H1 (cell line): ENCODE results near the gene OGFOD2. TPM values are rescaled to one million over a fixed set of nuclear protein-coding genes. Genes with fewer than 3 reads are reported as not detected.

Experiments used
- BCL11A ChIP-seq, 2 experiments: IDR thresholded peaks; one replicate each; pipeline ENCODE4 v1.6.1; 2011; ENCODE audit warnings: low read depth in 2 of 2, low read length in 2 of 2, mild to moderate bottlenecking in 2 of 2
- JUND ChIP-seq: IDR thresholded peaks from 2 replicates; pipeline ENCODE4 v1.6.1; 2011; ENCODE audit warnings: mild to moderate bottlenecking, improper control_type of control experiment, low read length
- POLR2A ChIP-seq, 2 experiments: IDR thresholded peaks; 1 replicate in 1 of 2; 2 replicates in 1 of 2; pipeline ENCODE4 v1.6.1; 2011; ENCODE audit warnings: low read depth in 2 of 2, low read length in 2 of 2, mild to moderate bottlenecking in 2 of 2; ENCODE audit errors: control extremely low read depth in 1 of 2
- SAP30 ChIP-seq: fragments of 300-600 bp; sonication (generic); IDR thresholded peaks from 2 replicates; pipeline ENCODE4 v1.7.1; 2012; ENCODE audit warnings: low read length, moderate library complexity, mild to moderate bottlenecking, inconsistent platforms; ENCODE audit not compliant: insufficient read depth, insufficient replicate concordance
- polyA plus RNA-seq, 7 experiments: library from polyadenylated mRNA; depleted of rRNA in 3 of 7; stranded (reverse) in 5 of 7; unstranded in 2 of 7; fragments of >200 nt in 5 of 7; fragments of 200-250 nt in 2 of 7; gene quantifications; 1 replicate in 5 of 7; 2 replicates in 1 of 7; 4 replicates in 1 of 7; pipeline versions ENCODE4 v1.2.1 to v1.2.3, GENCODE V29; 2011 to 2013; ENCODE audit warnings: missing spikeins in 2 of 7, mixed read lengths in 2 of 7
- total RNA-seq: library from RNA; stranded (reverse); fragmentation: NEBNext Ultra II Directional; extraction: Animal tissue kit (Norgen Biotek cat#: 25700); gene quantifications from 2 replicates; pipeline ENCODE4 v1.2.1, GENCODE V29; 2021
- TF ChIP-seq, protein P1 (sequence below): fragments of 300-600 bp; sonication (generic); IDR thresholded peaks from 2 replicates; pipeline ENCODE4 v1.7.1; 2012; ENCODE audit warnings: low read length, moderate library complexity, mild to moderate bottlenecking, inconsistent platforms; ENCODE audit not compliant: insufficient replicate concordance
- TF ChIP-seq, protein P2 (sequence below): IDR thresholded peaks from 2 replicates; pipeline ENCODE4 v1.6.1; 2012; ENCODE audit warnings: low read length, inconsistent platforms
- TF ChIP-seq, protein P3 (sequence below): IDR thresholded peaks from 2 replicates; pipeline ENCODE4 v1.6.1; 2012; ENCODE audit warnings: inconsistent platforms

Gene OGFOD2
- total and polyA plus RNA-seq, 2 of the 8 experiments (the other 6 are each of a cell fraction or from before 2014, with no cell fraction given) = 17.3 to 20.3 TPM

DNA sequence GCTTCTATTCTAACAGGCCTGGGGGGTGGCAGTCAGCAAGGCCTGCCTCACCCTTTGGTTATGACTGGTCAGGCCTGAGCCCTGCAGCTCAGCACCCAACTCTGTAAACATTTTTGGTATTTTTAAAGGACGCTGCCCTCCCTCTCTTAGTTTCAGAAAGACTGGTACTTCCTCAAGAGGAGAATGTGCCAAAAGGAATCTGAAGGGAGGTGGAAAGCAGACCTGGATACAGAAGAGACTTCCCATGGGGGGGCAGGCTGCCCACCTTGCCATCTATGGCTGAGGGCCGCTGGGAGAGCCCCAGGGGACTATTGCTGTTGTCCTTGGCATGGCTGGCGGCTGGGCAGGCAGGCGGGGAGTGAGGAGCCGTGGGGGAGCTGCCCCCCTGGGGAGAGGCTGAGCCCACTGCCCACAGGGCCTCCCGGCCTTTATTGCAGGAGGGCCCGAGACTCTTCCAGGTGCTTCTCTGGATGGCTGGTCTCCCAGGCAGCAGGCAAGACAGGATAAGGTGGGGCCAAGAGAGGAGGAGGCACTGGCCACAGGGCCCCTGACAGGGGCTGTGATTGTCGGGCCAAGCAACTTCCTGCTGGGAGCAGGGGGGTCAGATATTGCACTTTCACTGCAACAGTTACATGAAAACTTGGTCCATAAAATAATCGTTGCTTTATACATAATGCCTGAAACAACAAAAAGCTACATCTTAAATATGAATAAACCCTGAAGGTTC, 8.9 kb downstream of the OGFOD2 start (continued):
- TF ChIP-seq, protein P1, sequence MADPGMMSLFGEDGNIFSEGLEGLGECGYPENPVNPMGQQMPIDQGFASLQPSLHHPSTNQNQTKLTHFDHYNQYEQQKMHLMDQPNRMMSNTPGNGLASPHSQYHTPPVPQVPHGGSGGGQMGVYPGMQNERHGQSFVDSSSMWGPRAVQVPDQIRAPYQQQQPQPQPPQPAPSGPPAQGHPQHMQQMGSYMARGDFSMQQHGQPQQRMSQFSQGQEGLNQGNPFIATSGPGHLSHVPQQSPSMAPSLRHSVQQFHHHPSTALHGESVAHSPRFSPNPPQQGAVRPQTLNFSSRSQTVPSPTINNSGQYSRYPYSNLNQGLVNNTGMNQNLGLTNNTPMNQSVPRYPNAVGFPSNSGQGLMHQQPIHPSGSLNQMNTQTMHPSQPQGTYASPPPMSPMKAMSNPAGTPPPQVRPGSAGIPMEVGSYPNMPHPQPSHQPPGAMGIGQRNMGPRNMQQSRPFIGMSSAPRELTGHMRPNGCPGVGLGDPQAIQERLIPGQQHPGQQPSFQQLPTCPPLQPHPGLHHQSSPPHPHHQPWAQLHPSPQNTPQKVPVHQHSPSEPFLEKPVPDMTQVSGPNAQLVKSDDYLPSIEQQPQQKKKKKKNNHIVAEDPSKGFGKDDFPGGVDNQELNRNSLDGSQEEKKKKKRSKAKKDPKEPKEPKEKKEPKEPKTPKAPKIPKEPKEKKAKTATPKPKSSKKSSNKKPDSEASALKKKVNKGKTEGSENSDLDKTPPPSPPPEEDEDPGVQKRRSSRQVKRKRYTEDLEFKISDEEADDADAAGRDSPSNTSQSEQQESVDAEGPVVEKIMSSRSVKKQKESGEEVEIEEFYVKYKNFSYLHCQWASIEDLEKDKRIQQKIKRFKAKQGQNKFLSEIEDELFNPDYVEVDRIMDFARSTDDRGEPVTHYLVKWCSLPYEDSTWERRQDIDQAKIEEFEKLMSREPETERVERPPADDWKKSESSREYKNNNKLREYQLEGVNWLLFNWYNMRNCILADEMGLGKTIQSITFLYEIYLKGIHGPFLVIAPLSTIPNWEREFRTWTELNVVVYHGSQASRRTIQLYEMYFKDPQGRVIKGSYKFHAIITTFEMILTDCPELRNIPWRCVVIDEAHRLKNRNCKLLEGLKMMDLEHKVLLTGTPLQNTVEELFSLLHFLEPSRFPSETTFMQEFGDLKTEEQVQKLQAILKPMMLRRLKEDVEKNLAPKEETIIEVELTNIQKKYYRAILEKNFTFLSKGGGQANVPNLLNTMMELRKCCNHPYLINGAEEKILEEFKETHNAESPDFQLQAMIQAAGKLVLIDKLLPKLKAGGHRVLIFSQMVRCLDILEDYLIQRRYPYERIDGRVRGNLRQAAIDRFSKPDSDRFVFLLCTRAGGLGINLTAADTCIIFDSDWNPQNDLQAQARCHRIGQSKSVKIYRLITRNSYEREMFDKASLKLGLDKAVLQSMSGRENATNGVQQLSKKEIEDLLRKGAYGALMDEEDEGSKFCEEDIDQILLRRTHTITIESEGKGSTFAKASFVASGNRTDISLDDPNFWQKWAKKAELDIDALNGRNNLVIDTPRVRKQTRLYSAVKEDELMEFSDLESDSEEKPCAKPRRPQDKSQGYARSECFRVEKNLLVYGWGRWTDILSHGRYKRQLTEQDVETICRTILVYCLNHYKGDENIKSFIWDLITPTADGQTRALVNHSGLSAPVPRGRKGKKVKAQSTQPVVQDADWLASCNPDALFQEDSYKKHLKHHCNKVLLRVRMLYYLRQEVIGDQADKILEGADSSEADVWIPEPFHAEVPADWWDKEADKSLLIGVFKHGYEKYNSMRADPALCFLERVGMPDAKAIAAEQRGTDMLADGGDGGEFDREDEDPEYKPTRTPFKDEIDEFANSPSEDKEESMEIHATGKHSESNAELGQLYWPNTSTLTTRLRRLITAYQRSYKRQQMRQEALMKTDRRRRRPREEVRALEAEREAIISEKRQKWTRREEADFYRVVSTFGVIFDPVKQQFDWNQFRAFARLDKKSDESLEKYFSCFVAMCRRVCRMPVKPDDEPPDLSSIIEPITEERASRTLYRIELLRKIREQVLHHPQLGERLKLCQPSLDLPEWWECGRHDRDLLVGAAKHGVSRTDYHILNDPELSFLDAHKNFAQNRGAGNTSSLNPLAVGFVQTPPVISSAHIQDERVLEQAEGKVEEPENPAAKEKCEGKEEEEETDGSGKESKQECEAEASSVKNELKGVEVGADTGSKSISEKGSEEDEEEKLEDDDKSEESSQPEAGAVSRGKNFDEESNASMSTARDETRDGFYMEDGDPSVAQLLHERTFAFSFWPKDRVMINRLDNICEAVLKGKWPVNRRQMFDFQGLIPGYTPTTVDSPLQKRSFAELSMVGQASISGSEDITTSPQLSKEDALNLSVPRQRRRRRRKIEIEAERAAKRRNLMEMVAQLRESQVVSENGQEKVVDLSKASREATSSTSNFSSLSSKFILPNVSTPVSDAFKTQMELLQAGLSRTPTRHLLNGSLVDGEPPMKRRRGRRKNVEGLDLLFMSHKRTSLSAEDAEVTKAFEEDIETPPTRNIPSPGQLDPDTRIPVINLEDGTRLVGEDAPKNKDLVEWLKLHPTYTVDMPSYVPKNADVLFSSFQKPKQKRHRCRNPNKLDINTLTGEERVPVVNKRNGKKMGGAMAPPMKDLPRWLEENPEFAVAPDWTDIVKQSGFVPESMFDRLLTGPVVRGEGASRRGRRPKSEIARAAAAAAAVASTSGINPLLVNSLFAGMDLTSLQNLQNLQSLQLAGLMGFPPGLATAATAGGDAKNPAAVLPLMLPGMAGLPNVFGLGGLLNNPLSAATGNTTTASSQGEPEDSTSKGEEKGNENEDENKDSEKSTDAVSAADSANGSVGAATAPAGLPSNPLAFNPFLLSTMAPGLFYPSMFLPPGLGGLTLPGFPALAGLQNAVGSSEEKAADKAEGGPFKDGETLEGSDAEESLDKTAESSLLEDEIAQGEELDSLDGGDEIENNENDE = no peak
- TF ChIP-seq SAP30 = no peak
- TF ChIP-seq JUND = no peak
- TF ChIP-seq, protein P2, sequence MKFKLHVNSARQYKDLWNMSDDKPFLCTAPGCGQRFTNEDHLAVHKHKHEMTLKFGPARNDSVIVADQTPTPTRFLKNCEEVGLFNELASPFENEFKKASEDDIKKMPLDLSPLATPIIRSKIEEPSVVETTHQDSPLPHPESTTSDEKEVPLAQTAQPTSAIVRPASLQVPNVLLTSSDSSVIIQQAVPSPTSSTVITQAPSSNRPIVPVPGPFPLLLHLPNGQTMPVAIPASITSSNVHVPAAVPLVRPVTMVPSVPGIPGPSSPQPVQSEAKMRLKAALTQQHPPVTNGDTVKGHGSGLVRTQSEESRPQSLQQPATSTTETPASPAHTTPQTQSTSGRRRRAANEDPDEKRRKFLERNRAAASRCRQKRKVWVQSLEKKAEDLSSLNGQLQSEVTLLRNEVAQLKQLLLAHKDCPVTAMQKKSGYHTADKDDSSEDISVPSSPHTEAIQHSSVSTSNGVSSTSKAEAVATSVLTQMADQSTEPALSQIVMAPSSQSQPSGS = no peak
- TF ChIP-seq BCL11A (IDR thresholded peaks at IDR 0.05; ENCODE audit: low read depth in 2 of 2, low read length in 2 of 2) = no peak
- TF ChIP-seq, protein P3, sequence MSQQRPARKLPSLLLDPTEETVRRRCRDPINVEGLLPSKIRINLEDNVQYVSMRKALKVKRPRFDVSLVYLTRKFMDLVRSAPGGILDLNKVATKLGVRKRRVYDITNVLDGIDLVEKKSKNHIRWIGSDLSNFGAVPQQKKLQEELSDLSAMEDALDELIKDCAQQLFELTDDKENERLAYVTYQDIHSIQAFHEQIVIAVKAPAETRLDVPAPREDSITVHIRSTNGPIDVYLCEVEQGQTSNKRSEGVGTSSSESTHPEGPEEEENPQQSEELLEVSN = no peak
- TF ChIP-seq POLR2A (IDR thresholded peaks at IDR 0.05; ENCODE audit: control extremely low read depth in 1 of 2, low read depth in 2 of 2, low read length in 2 of 2) = no peak
